Naive thymus-derived CD4-positive, alpha-beta T cell (primary cell): ENCODE data around the gene MIOX. TPM values are rescaled to one million over a fixed set of nuclear protein-coding genes. Genes with fewer than 3 reads are reported as not detected.
A peak's percentile ranks its signal among the peaks of the same experiment; 100 is the strongest.

ENCODE experiments used
- ATAC-seq: fragments of 150-1000 bp; cut with Tn5 transposase; 2 replicates; pipeline ENCODE4 v1.10.0; 2021; ENCODE audit warnings: mild to moderate bottlenecking, moderate library complexity
- CTCF ChIA-PET: fragments of 350-600 bp; sonication (Branson Sonifier 250); formaldehyde crosslinking; loops from one replicate; lab custom pipeline; 2021; ENCODE audit warnings: antibody characterized with exemption; lab: Charles Lee
- POLR2A ChIA-PET: fragments of 350-600 bp; sonication (Branson Sonifier 250); formaldehyde crosslinking; loops from one replicate; lab custom pipeline; 2021; ENCODE audit warnings: antibody characterized with exemption, inconsistent platforms; lab: Charles Lee
- DNase-seq, 9 donors: peaks; one replicate each; pipeline versions ENCODE4 v3.0.0 to v3.0.0-alpha.2; 2020 to 2022; ENCODE audit warnings: mixed read lengths in 1 of 9
- H3K27ac ChIP-seq: one replicate; pipeline ENCODE4 v1.7.0; 2013; ENCODE audit warnings: mild to moderate bottlenecking, low read depth, low read length, moderate library complexity
- H3K27me3 ChIP-seq, 2 donors: one replicate each; pipeline ENCODE4 v1.7.0; 2013; ENCODE audit warnings: low read length in 2 of 2, mild to moderate bottlenecking in 2 of 2, moderate library complexity in 2 of 2; ENCODE audit not compliant: control insufficient read depth in 2 of 2, insufficient read depth in 2 of 2
- H3K36me3 ChIP-seq, 3 experiments: 1 replicate in 2 of 3; 2 replicates in 1 of 3; pipeline ENCODE4 v1.7.0; 2013; ENCODE audit warnings: low read length in 3 of 3, mild to moderate bottlenecking in 3 of 3, moderate library complexity in 1 of 3; ENCODE audit not compliant: insufficient read depth in 3 of 3, control insufficient read depth in 2 of 3
- H3K4me1 ChIP-seq, 2 donors: one replicate each; pipeline ENCODE4 v1.7.0; 2013; ENCODE audit warnings: low read length in 2 of 2, mild to moderate bottlenecking in 2 of 2, moderate library complexity in 1 of 2; ENCODE audit not compliant: control insufficient read depth in 2 of 2, insufficient read depth in 2 of 2
- H3K4me3 ChIP-seq: 2 replicates; pipeline ENCODE4 v1.7.0; 2013; ENCODE audit warnings: mild to moderate bottlenecking, low read length
- H3K9me3 ChIP-seq, 3 experiments: 1 replicate in 2 of 3; 2 replicates in 1 of 3; pipeline ENCODE4 v1.7.0; 2013; ENCODE audit warnings: low read length in 3 of 3; ENCODE audit not compliant: control insufficient read depth in 2 of 3
- H3K27ac Mint-ChIP-seq, 9 donors: one replicate each; pipeline ENCODE4 v1.8.0; 2020 to 2022; ENCODE audit warnings: mixed read lengths in 9 of 9, mild to moderate bottlenecking in 8 of 9, moderate library complexity in 5 of 9, inconsistent platforms in 2 of 9
- H3K27me3 Mint-ChIP-seq, 5 donors: one replicate each; pipeline ENCODE4 v1.8.0; 2021 to 2022; ENCODE audit warnings: mixed read lengths in 5 of 5, mild to moderate bottlenecking in 1 of 5
- H3K36me3 Mint-ChIP-seq, 5 donors: one replicate each; pipeline ENCODE4 v1.8.0; 2020 to 2022; ENCODE audit warnings: mixed read lengths in 5 of 5, mild to moderate bottlenecking in 3 of 5, inconsistent platforms in 1 of 5
- H3K4me1 Mint-ChIP-seq, 7 donors: one replicate each; pipeline ENCODE4 v1.8.0; 2020 to 2022; ENCODE audit warnings: mixed read lengths in 7 of 7, mild to moderate bottlenecking in 3 of 7, inconsistent platforms in 1 of 7
- H3K4me3 Mint-ChIP-seq, 10 donors: one replicate each; pipeline ENCODE4 v1.8.0; 2020 to 2022; ENCODE audit warnings: mild to moderate bottlenecking in 10 of 10, mixed read lengths in 10 of 10, moderate library complexity in 6 of 10, inconsistent platforms in 2 of 10
- H3K9me3 Mint-ChIP-seq, 11 donors: one replicate each; pipeline ENCODE4 v1.8.0; 2020 to 2022; ENCODE audit warnings: mixed read lengths in 11 of 11, mild to moderate bottlenecking in 4 of 11, inconsistent platforms in 1 of 11, moderate library complexity in 1 of 11
- intact Hi-C, 2 donors: fragments of 100-400 bp; cut with micrococcal nuclease; formaldehyde crosslinking; loops; one replicate each; pipeline ENCODE4 v1.15.1; 2023
- polyA plus RNA-seq, 2 donors: library from polyadenylated mRNA; unstranded; fragments of 300-500 nt; fragmentation: Illumina TruSeq; gene quantifications; one replicate each; pipeline ENCODE4 v1.2.3, GENCODE V29; 2021
- total RNA-seq, 6 experiments: library from RNA in 5 of 6; stranded (reverse) in 5 of 6; gene quantifications; 1 replicate in 5 of 6; 2 replicates in 1 of 6; pipeline ENCODE4 v1.2.3 and lab custom pipeline; 2021 to 2026

The MIOX gene
- total and polyA plus RNA-seq, 7 experiments from 2014 or later: 0.22 TPM; not detected in 6

GRCh38 chr22:50460938-50461337 is 25.7 kb upstream of the MIOX start:
- intact Hi-C loops: no loop called here
- H3K27ac ChIP-seq: no peak overlapping the region
- no peaks in the 10 kb centered on the region for H3K9me3 ChIP-seq
- no peak overlapping the region for H3K4me3 ChIP-seq
- DNase-seq: no peak
- ATAC-seq: no peak
- Mint-ChIP-seq H3K9me3 (no peaks in the 10 kb centered on the region), H3K27me3 (no peaks in the 10 kb centered on the region), H3K27ac (peak overlapping the region in 1 of 9 donors; percentile 52), H3K36me3 (peaks cover 0 to 28% (median 10%) of the 10 kb centered on the region in 5 donors), H3K4me3 (no peak overlapping the region), H3K4me1 (peaks cover 0 to 11% (median 2%) of the 10 kb centered on the region in 7 donors)
- no peaks in the 10 kb centered on the region for H3K27me3 ChIP-seq
- POLR2A ChIA-PET: interaction anchor here (0.6 kb wide), 1 partner anchor 39 kb away, joined by 3 read pairs; no protein-coding TSS in a partner anchor
- CTCF ChIA-PET: interaction anchor here (0.9 to 1.1 kb wide), 2 partner anchors 34 to 37 kb away, joined by 3 read pairs; no protein-coding TSS in a partner anchor
- H3K4me1 ChIP-seq: no peaks in the 10 kb centered on the region
- H3K36me3 ChIP-seq: peaks cover 9 to 99% (median 35%) of the 10 kb centered on the region in 3 experiments

GRCh38 chr22:50461536-50461935 is 25.1 kb upstream of the MIOX start:
- H3K27ac Mint-ChIP-seq: no peak overlapping the region
- Histone ChIP-seq H3K4me3 (no peak overlapping the region), H3K27ac (no peak overlapping the region), H3K4me1 (no peaks in the 10 kb centered on the region), H3K27me3 (no peaks in the 10 kb centered on the region), H3K36me3 (peaks cover 9 to 100% (median 35%) of the 10 kb centered on the region in 3 experiments), H3K9me3 (no peaks in the 10 kb centered on the region)
- ChIA-PET CTCF (no interaction called here), POLR2A (interaction anchor here (0.6 kb wide), 1 partner anchor 154 kb away, joined by 3 read pairs; no protein-coding TSS in a partner anchor)
- ATAC-seq (no peak), DNase-seq (no peak)
- H3K9me3 Mint-ChIP-seq: no peaks in the 10 kb centered on the region
- intact Hi-C loops: no loop called here
- no peak overlapping the region for H3K4me3 Mint-ChIP-seq
- peaks cover 0 to 29% (median 10%) of the 10 kb centered on the region in 5 donors for H3K36me3 Mint-ChIP-seq
- H3K27me3 Mint-ChIP-seq: no peaks in the 10 kb centered on the region
- H3K4me1 Mint-ChIP-seq: peaks cover 0 to 12% (median 2%) of the 10 kb centered on the region in 7 donors

DNA sequence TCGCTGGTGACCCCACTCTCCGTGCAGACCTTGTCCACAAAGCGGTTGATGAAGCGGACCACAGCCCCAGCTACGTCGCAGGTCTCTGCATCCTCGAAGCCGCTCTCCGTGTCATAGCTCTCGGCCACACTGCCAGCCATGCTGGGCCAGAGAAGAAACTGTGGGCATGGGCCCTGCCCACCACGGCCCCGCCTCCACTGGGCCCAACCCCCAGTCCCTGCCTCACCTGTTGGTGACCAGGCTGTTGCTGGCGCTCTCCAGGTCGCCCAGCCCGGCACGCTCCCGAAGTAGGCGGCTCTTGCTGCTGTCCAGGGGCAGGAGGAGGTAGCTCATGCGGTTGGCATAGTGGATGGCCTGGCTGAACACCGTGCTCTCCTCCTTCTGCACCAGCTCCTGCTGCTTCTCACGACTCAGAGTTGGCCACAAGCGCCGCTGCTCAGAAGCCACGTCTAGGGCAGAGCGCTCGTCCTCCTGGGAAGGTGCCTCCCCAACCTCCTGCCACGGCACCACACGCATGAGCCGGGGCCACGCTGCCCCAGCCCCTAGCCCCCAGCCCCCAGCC is 24.6 kb upstream of the MIOX start:
- POLR2A ChIA-PET: interaction anchor here (0.6 kb wide), 1 partner anchor 154 kb away, joined by 3 read pairs; no protein-coding TSS in a partner anchor
- ATAC-seq (no peak), DNase-seq (no peak)
- Histone ChIP-seq H3K4me1 (no peaks in the 10 kb centered on the region), H3K36me3 (peaks cover 9 to 100% (median 33%) of the 10 kb centered on the region in 3 experiments), H3K9me3 (no peaks in the 10 kb centered on the region), H3K27ac (no peak overlapping the region), H3K27me3 (no peaks in the 10 kb centered on the region), H3K4me3 (no peak overlapping the region)
- Mint-ChIP-seq H3K36me3 (peaks cover 0 to 34% (median 14%) of the 10 kb centered on the region in 5 donors), H3K27ac (no peak overlapping the region), H3K27me3 (no peaks in the 10 kb centered on the region), H3K4me3 (no peak overlapping the region), H3K9me3 (no peaks in the 10 kb centered on the region), H3K4me1 (peaks cover 5 to 17% (median 6%) of the 10 kb centered on the region in 7 donors)
- CTCF ChIA-PET: no interaction called here
- intact Hi-C loops: no loop called here

GRCh38 chr22:50463188-50463900 is 23.3 kb upstream of the MIOX start:
- Mint-ChIP-seq H3K27me3 (no peaks in the 10 kb centered on the region), H3K4me3 (no peak overlapping the region), H3K36me3 (peaks cover 0 to 28% (median 12%) of the 10 kb centered on the region in 5 donors), H3K9me3 (no peaks in the 10 kb centered on the region), H3K4me1 (peaks cover 3 to 14% (median 7%) of the 10 kb centered on the region in 7 donors), H3K27ac (peak overlapping the region in 2 of 9 donors; percentile 33 to 64)
- POLR2A ChIA-PET: interaction anchor here (1.2 kb wide), 1 partner anchor 63 kb away, joined by 3 read pairs; the partner anchor contains the start of gene SCO2
- no peak overlapping the region for H3K27ac ChIP-seq
- ATAC-seq (no peak), DNase-seq (no peak)
- H3K36me3 ChIP-seq: peaks cover 9 to 99% (median 29%) of the 10 kb centered on the region in 3 experiments
- H3K4me1 ChIP-seq: peaks cover 0 to 4% of the 10 kb centered on the region in 2 donors
- no peaks in the 10 kb centered on the region for H3K9me3 ChIP-seq
- intact Hi-C loops: no loop called here
- CTCF ChIA-PET: interaction anchor here (1.0 kb wide), 1 partner anchor 158 kb away, joined by 4 read pairs; no protein-coding TSS in a partner anchor
- H3K27me3 ChIP-seq: no peaks in the 10 kb centered on the region
- no peak overlapping the region for H3K4me3 ChIP-seq

- ChIA-PET POLR2A (interaction anchor here (1.2 kb wide), 1 partner anchor 61 kb away, joined by 3 read pairs; the partner anchor contains the start of gene SCO2), CTCF (interaction anchor here (2.4 kb wide), 1 partner anchor 33 kb away, joined by 6 read pairs; no protein-coding TSS in a partner anchor)
- Histone ChIP-seq H3K4me3 (no peak overlapping the region), H3K27me3 (no peaks in the 10 kb centered on the region), H3K4me1 (peaks cover 11 to 15% of the 10 kb centered on the region in 2 donors), H3K27ac (no peak overlapping the region), H3K36me3 (peaks cover 9 to 95% (median 29%) of the 10 kb centered on the region in 3 experiments), H3K9me3 (no peaks in the 10 kb centered on the region)
- DNase-seq (no peak), ATAC-seq (no peak)
- Mint-ChIP-seq H3K27me3 (no peaks in the 10 kb centered on the region), H3K27ac (no peak overlapping the region), H3K4me1 (peaks cover 9 to 25% (median 17%) of the 10 kb centered on the region in 7 donors), H3K4me3 (no peak overlapping the region), H3K9me3 (no peaks in the 10 kb centered on the region), H3K36me3 (peaks cover 0 to 25% (median 9%) of the 10 kb centered on the region in 5 donors)
- intact Hi-C loops: no loop called here
Observed at GRCh38 chr22:50464451-50464850, 22.2 kb upstream of the MIOX start.

DNA sequence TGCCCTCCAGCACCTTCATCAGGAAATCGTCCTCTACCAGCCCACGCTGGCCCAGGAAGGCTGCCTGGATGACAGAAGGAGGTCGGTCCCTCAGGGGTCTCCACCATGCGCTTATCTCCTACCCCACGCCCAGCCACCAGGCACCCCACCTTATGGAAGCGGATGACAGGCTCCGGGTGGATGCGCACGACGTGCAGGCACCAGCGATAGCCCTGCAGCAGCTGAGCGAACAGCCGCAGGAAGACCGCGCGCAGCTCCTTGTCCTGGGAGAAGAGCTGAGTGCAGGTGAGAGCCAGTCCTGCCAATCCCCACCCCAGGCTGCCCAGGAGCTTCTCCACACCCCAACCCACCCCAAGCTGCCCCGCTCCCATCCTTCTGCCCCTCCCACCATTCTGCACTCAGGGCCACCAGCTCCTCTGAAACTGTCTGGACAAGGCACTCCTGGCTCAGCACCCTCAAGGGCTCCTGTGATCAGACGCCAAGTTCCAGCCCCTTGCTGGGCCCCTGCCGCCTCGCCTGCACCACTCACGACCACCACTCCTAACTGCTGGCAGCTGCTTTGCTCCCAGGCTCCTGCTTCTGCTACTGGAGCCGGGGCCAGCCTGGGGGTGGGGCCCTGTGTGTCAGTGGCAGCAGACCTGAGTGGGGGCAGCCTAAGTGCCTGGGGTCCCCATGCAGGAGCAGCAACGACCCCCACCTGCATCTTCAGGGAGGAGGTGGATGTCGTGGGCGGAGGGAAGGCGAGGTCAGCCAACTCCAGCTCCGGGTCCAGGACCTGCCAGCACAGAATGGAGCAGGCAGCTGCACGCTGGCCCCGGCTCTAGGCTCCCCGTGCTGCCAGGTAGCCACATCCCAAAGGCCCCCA is 21.4 kb upstream of the MIOX start:
- Mint-ChIP-seq H3K4me3 (no peak overlapping the region), H3K36me3 (peaks cover 0 to 23% (median 9%) of the 10 kb centered on the region in 5 donors), H3K9me3 (no peaks in the 10 kb centered on the region), H3K27ac (no peak overlapping the region), H3K4me1 (peaks cover 12 to 33% (median 26%) of the 10 kb centered on the region in 7 donors), H3K27me3 (no peaks in the 10 kb centered on the region)
- DNase-seq (no peak), ATAC-seq (no peak)
- Histone ChIP-seq H3K4me1 (peaks cover 17 to 22% of the 10 kb centered on the region in 2 donors), H3K9me3 (no peaks in the 10 kb centered on the region), H3K36me3 (peaks cover 9 to 86% (median 29%) of the 10 kb centered on the region in 3 experiments), H3K27ac (no peak overlapping the region), H3K4me3 (no peak overlapping the region), H3K27me3 (no peaks in the 10 kb centered on the region)
- intact Hi-C loops: no loop called here
- ChIA-PET POLR2A (interaction anchor here (0.7 to 1.3 kb wide), 2 partner anchors 33 to 60 kb away, joined by 3 to 4 read pairs; partner anchors contain the start of gene SCO2), CTCF (interaction anchor here (2.4 kb wide), 1 partner anchor 33 kb away, joined by 6 read pairs; no protein-coding TSS in a partner anchor)
